GM18858 (cell line): Measurements from ENCODE around the gene POP4.

Experiments
- ATAC-seq: cut with Tn5 transposase; IDR thresholded peaks from one replicate; pipeline ENCODE4 v1.9.1; 2021; ENCODE audit not compliant: unreplicated experiment

POP4 gene

GRCh38 chr19:29629836-29630534 lies 23.9 kb downstream of the POP4 start:
- no peak for ATAC-seq

GRCh38 chr19:29630655-29631054 lies 24.6 kb downstream of the POP4 start:
- ATAC-seq: no peak

- ATAC-seq: no peak
These were observed 25.4 kb downstream of the POP4 start for GRCh38 chr19:29631450-29631849.

- no peak for ATAC-seq
These were observed 27.9 kb downstream of the POP4 start for GRCh38 chr19:29634002-29634401.

GRCh38 chr19:29634423-29635130 lies 28.5 kb downstream of the POP4 start:
- no peak for ATAC-seq

- ATAC-seq: no peak
These were observed 29.9 kb downstream of the POP4 start for GRCh38 chr19:29635963-29636362.

- ATAC-seq: no peak
These were observed 30.7 kb downstream of the POP4 start for GRCh38 chr19:29636553-29637360.

- ATAC-seq: no peak
These were observed 33.0 kb downstream of the POP4 start for GRCh38 chr19:29639086-29639485.

GRCh38 chr19:29640231-29640630 lies 34.1 kb downstream of the POP4 start:
- ATAC-seq: no peak

- ATAC-seq: no peak
These were observed 35.5 kb downstream of the POP4 start for GRCh38 chr19:29641597-29641996.

GRCh38 chr19:29643361-29643935 lies 37.4 kb downstream of the POP4 start:
- ATAC-seq: no peak

- ATAC-seq: no peak
These were observed 38.1 kb downstream of the POP4 start for GRCh38 chr19:29644210-29644609.

GRCh38 chr19:29645491-29645867 lies 39.4 kb downstream of the POP4 start:
- no peak for ATAC-seq

GRCh38 chr19:29645911-29646310 lies 39.8 kb downstream of the POP4 start:
- ATAC-seq: no peak

GRCh38 chr19:29650772-29651387 lies 44.8 kb downstream of the POP4 start:
- ATAC-seq: no peak

GRCh38 chr19:29651622-29652394 lies 45.7 kb downstream of the POP4 start:
- no peak for ATAC-seq

GRCh38 chr19:29653398-29653797 lies 47.3 kb downstream of the POP4 start:
- ATAC-seq: no peak

GRCh38 chr19:29655648-29656335 lies 49.7 kb downstream of the POP4 start:
- ATAC-seq: no peak

GRCh38 chr19:29658221-29658991 lies 52.3 kb downstream of the POP4 start:
- no peak for ATAC-seq
